GM11168 (cell line): ENCODE measurements around the gene SPATA7.

ENCODE experiments used
- in situ Hi-C: fragments of 300-500 bp; cut with MboI; formaldehyde crosslinking; loops from one replicate; pipeline ENCODE4 v1.12.0; 2022; ENCODE audit warnings: low sequenced_read_pairs; ENCODE audit not compliant: unreplicated experiment

Gene SPATA7

GRCh38 chr14:88477513-88478250 lies 92.2 kb downstream of the SPATA7 start:
- in situ Hi-C loops = no loop called here

DNA sequence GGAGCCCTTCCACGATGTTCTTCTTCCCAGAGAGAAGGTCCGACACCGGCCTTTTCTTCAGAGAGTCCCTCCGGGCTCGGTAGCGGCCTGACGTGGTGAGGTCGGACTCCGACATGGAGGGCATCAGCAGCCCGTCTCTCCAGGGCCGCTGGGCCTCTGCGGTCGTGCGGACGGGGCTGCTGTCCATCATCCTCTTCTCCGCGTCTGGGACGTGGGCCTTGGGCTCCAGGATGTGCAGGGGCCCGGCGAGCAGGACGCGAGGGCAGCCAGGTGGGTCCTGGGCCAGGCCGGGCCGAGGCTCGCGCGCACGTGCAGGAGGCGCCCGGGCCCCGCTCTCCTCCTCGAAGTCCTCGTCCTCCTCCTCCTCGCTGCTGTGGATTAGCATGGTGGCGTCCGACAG lies 93.5 kb downstream of the SPATA7 start:
- in situ Hi-C loops = no loop called here

DNA sequence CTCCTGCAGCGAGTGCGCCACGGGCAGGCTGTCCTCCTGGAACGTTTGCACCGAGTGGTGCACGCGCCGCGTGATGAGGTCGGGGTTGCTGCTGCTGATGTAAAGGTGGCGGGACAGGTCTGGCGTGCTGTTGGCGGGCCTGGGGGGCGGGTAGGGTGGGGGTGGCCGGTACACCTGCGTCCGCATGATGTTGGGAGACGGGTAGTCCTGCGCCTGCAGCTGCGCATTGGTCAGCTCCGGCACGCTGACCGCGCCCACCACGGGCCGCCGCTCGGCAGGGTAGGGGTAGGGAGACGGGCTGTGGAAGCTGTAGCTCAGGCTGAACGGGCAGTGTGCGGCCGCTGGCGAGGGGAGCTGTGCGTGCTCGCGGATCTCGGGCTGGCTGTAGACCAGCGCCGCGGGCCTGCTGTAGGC lies 94.1 kb downstream of the SPATA7 start:
- in situ Hi-C loops = no loop called here

- in situ Hi-C loops = no loop called here
Measured at GRCh38 chr14:88481059-88481458, 95.6 kb downstream of the SPATA7 start.

DNA sequence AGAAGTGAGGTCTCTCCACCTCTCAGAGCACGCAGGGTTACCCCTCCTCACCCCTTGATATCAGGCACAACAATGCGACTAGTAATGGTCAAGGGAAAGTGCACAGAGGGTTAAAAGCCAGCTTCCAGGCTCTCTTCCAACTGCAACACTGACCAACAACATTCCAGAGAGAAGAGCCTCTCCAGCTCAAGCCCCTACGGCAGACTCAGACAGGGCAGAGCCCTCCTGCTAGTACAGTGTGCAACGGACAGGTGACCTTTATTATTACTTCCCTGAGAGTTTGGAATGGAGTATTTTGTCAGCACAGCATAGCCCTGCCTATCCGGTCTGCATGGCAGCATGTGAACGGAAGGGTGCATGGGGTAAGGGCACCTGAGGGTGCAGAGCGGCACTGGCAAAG lies 96.3 kb downstream of the SPATA7 start:
- in situ Hi-C loops = no loop called here

DNA sequence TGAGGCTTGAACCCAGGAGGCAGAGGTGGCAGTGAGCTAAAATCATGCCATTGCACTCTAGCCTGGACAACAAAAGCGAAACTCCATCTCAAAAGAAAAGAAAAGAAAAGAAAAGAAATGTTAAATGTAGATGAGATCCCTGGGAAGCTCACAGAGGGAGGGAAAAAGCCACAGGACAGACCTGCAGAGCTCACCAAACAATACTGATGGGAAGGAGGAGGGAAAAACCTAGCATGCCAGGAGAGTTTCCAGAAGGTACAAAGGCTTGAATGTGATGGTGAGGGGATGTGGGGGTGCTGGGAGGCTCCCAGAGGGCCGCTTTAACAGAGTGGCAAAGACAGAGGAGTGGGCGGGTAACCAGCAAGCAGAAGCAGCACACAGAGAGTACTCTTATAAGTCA lies 97.1 kb downstream of the SPATA7 start:
- in situ Hi-C loops = no loop called here
